Ovary (tissue), 9 donors: ENCODE data around the gene UROD. TPM values are rescaled to one million over a fixed set of nuclear protein-coding genes. Genes with fewer than 3 reads are reported as not detected.

Source experiments
- DNase-seq, 5 donors: peaks; one replicate each; pipeline ENCODE4 v3.0.0-alpha.2; 2019 to 2020
- H3K27ac ChIP-seq, 2 donors: fragments of 200-600 bp; one replicate each; pipeline versions ENCODE4 v1.5.1 to v1.8.0; 2019 to 2022
- H3K27me3 ChIP-seq: fragments of 200-600 bp; one replicate; pipeline ENCODE4 v1.8.0; 2022
- H3K36me3 ChIP-seq: fragments of 200-600 bp; sonication (generic); one replicate; pipeline ENCODE4 v1.5.1; 2019
- H3K4me1 ChIP-seq: one replicate; pipeline ENCODE4 v1.8.1; 2013; ENCODE audit warnings: mild to moderate bottlenecking, moderate library complexity; ENCODE audit not compliant: insufficient read depth
- H3K4me3 ChIP-seq: fragments of 200-600 bp; sonication (generic); one replicate; pipeline ENCODE4 v1.5.1; 2017
- H3K9me3 ChIP-seq, 2 donors: fragments of 200-600 bp in 1 of 2; sonication (generic) in 1 of 2; one replicate each; pipeline versions ENCODE4 v1.5.1 to v1.8.1; 2013 to 2019; ENCODE audit warnings: mild to moderate bottlenecking in 1 of 2, moderate library complexity in 1 of 2
- CTCF ChIP-seq, 3 donors: fragments of 450-650 bp in 2 of 3; fragments of 200-600 bp in 1 of 3; IDR thresholded peaks; one replicate each; pipeline versions ENCODE4 v1.5.1 to v1.8.0; 2016 to 2022; ENCODE audit warnings: antibody characterized with exemption in 3 of 3, mild to moderate bottlenecking in 1 of 3
- EP300 ChIP-seq: sonication (generic); formaldehyde crosslinking; IDR thresholded peaks from one replicate; pipeline ENCODE4 v1.6.1; 2017; ENCODE audit warnings: antibody characterized with exemption
- POLR2A ChIP-seq: fragments of 450-650 bp; IDR thresholded peaks from one replicate; pipeline ENCODE4 v1.6.1; 2017; ENCODE audit warnings: antibody characterized with exemption, mild to moderate bottlenecking, moderate library complexity
- WGBS, 3 donors: extraction: QIAGEN DNeasy Blood & Tissue Kit in 1 of 3; methylation state at CpG; one replicate each; pipeline versions ENCODE4 v1.1.5 to v1.1.7; 2013 to 2017; 5-methylcytosine and 5-hydroxymethylcytosine counted together
- intact Hi-C, 4 donors: fragments of 100-400 bp; cut with DNase I; formaldehyde crosslinking; loops; one replicate each; pipeline versions ENCODE4 v1.11.0 to v1.15.1; 2022 to 2023
- polyA plus RNA-seq, 2 donors: library from polyadenylated mRNA; stranded (reverse); fragments of 200-250 nt in 1 of 2; fragments of 350-450 nt in 1 of 2; fragmentation: Illumina TruSeq in 1 of 2; extraction: RNeasy Lipid Tissue Mini Kit (QIAGEN cat#74804) in 1 of 2; gene quantifications; one replicate each; pipeline ENCODE4 v1.2.3, GENCODE V29; 2013 to 2014
- total RNA-seq, 7 donors: library from RNA; depleted of rRNA in 2 of 7; stranded (reverse); fragments of >200 nt in 2 of 7; fragmentation: NEBNext Ultra II Directional in 3 of 7; extraction: Animal tissue kit (Norgen Biotek cat#: 25700) in 3 of 7; gene quantifications; one replicate each; pipeline versions ENCODE4 v1.1.0 to v1.2.4, GENCODE V29; 2016 to 2023
- donor health status: DM: no; HTN: no; CAD: no; lungs with moderate emphysema.
- donor health status: DM: no; HTN: no; CAD: no.
- donor health status: Bipolar disorder and iron deficiency.
- donor health status: DM: yes; HTN: yes; CAD: no.
- donor health status: DM: no; HTN: no; CAD: no.
- donor health status: DM: yes; HTN: yes; CAD: no.

UROD gene
- total and polyA plus RNA-seq, 9 donors = 69.2 to 97.2 (median 77.1) TPM

DNA sequence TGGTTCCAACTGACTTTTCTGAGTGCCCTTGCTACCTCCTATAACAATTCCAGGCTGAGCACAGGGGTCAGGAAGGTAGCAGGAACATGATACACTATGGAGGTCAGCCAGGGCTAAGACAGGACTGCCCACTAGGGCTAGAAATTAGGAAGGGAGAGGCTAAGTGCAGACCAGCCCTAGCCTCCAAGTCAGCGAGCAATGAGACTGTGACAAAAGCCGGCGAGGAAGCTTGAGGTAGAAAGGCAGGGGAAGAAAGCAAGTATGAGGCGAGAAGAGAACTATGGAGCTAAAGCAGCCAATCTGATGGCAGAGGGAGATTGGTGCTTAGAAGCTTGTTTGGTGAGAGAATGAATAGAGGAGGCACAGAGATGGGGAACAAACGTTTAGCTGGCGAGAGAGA, 4.7 kb downstream of the UROD start:
- Histone ChIP-seq H3K27me3 (no peaks in the 10 kb centered on the region), H3K9me3 (no peaks in the 10 kb centered on the region), H3K4me3 (no peak overlapping the region), H3K4me1 (peaks cover 7% of the 10 kb centered on the region), H3K36me3 (no peaks in the 10 kb centered on the region), H3K27ac (no peak overlapping the region)
- intact Hi-C loops = loop anchor here (5.0 to 10.0 kb wide), 5 partner anchors 281 to 568 kb away; partner anchors contain the start of genes TESK2 (in 3 of the 4) and NASP (in 1 of the 4)
- no peak for DNase-seq
- TF ChIP-seq CTCF (IDR thresholded peaks at IDR 0.05) = no peak
- no peak for TF ChIP-seq EP300
- TF ChIP-seq POLR2A = no peak
- WGBS, 3 donors = 61 to 67% (median 64%) methylated on average over 6 of the region's 6 CpGs

GRCh38 chr1:45018599-45019230, 6.7 kb downstream of the UROD start:
- intact Hi-C loops = loop anchor here (5.0 to 10.0 kb wide), 5 partner anchors 279 to 566 kb away; partner anchors contain the start of genes TESK2 (in 3 of the 4) and NASP (in 1 of the 4)
- Histone ChIP-seq H3K9me3 (no peaks in the 10 kb centered on the region), H3K4me3 (no peak overlapping the region), H3K4me1 (peaks cover 2% of the 10 kb centered on the region), H3K27ac (no peak overlapping the region), H3K27me3 (no peaks in the 10 kb centered on the region), H3K36me3 (no peaks in the 10 kb centered on the region)
- TF ChIP-seq EP300 = no peak
- peak in 2 of 3 donors; percentile 25 to 37 for TF ChIP-seq CTCF (IDR thresholded peaks at IDR 0.05)
- WGBS, 3 donors = 60 to 67% (median 62%) methylated on average over 16 of the region's 16 CpGs
- peak in 3 of 5 donors; percentile 42 to 60 (median 44) for DNase-seq

DNA sequence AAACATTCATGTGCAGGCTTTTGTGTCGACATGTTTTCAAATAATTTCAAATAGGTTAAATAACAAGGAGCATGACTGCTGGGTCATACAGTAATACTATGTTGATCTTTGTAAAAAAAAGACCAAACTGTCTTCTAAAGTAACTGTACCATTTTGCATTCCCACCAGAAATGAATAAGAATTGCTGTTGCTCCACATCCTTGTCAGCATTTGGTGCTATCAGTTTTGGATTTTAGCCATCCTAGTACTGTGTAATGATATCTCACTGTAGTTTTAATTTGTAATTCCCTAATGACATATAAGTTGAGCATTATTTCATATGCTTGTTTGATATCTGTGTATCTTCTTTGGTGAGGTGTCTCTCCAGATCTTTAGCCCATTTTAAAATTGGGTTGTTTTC, 11.6 kb downstream of the UROD start:
- Histone ChIP-seq H3K4me3 (no peak overlapping the region), H3K27me3 (no peaks in the 10 kb centered on the region), H3K27ac (no peak overlapping the region), H3K4me1 (no peaks in the 10 kb centered on the region), H3K9me3 (no peaks in the 10 kb centered on the region), H3K36me3 (no peaks in the 10 kb centered on the region)
- no peak for DNase-seq
- intact Hi-C loops = no loop called here
- TF ChIP-seq EP300 (no peak), POLR2A (no peak), CTCF (IDR thresholded peaks at IDR 0.05) (no peak)
- WGBS, 3 donors = 93 to 97% (median 95%) methylated on average over 1 of the region's 1 CpG

- intact Hi-C loops = no loop called here
These were observed 14.4 kb downstream of the UROD start for GRCh38 chr1:45026446-45026845.

More at GRCh38 chr1:45026446-45026845, 14.4 kb downstream of the UROD start:
- Histone ChIP-seq H3K9me3 (no peaks in the 10 kb centered on the region), H3K4me3 (no peak overlapping the region), H3K36me3 (no peaks in the 10 kb centered on the region), H3K27me3 (no peaks in the 10 kb centered on the region), H3K4me1 (no peaks in the 10 kb centered on the region), H3K27ac (no peak overlapping the region)
- 87 to 96% (median 88%) methylated on average over 1 of the region's 1 CpG for WGBS, 3 donors
- no peak for DNase-seq
- no peak for TF ChIP-seq POLR2A
- no peak for TF ChIP-seq CTCF (IDR thresholded peaks at IDR 0.05)
- no peak for TF ChIP-seq EP300
